PC-9 (cell line): ENCODE data around the gene LRP2. TPM values are rescaled to one million over a fixed set of nuclear protein-coding genes. Genes with fewer than 3 reads are reported as not detected.
A peak's percentile ranks its signal among the peaks of the same experiment; 100 is the strongest.

Source experiments
- BruUV-seq: library from RNA; stranded (reverse); fragments of 400-500 nt; replicated peaks from 2 replicates; lab custom pipeline; 2021; lab: Mats Ljungman, UMichigan
- CTCF ChIA-PET: fragments of 300-600 bp; sonication (Branson Sonifier 250); formaldehyde crosslinking; loops from one replicate; lab custom pipeline; 2022; ENCODE audit warnings: antibody characterized with exemption; lab: Charles Lee
- POLR2A ChIA-PET: fragments of 300-600 bp; sonication (Branson Sonifier 250); formaldehyde crosslinking; loops from one replicate; lab custom pipeline; 2022; ENCODE audit warnings: antibody characterized with exemption; ENCODE audit not compliant: unreplicated experiment; lab: Charles Lee
- DNase-seq, 2 experiments: peaks; one replicate each; pipeline versions ENCODE4 v3.0.0 to v3.0.0-alpha.2; 2015 to 2022; ENCODE audit warnings: mixed read lengths in 1 of 2
- H2AFZ ChIP-seq: fragments of 200-600 bp; sonication (generic); 2 replicates; pipeline ENCODE4 v1.8.1; 2017; ENCODE audit warnings: antibody characterized with exemption
- H3F3A ChIP-seq: fragments of 200-600 bp; sonication (generic); 2 replicates; pipeline ENCODE4 v1.8.1; 2017; ENCODE audit warnings: antibody characterized with exemption, mild to moderate bottlenecking, low read depth; ENCODE audit not compliant: insufficient read depth
- H3K27ac ChIP-seq: fragments of 200-600 bp; sonication (generic); 2 replicates; pipeline ENCODE4 v1.6.1; 2016; ENCODE audit warnings: mixed run types
- H3K27me3 ChIP-seq: fragments of 200-600 bp; sonication (generic); 2 replicates; pipeline ENCODE4 v1.6.1; 2016; ENCODE audit warnings: low read depth, mixed run types; ENCODE audit not compliant: insufficient read depth
- H3K36me3 ChIP-seq: fragments of 200-600 bp; sonication (generic); 2 replicates; pipeline ENCODE4 v1.6.1; 2016; ENCODE audit warnings: low read depth, mixed run types
- H3K4me1 ChIP-seq: fragments of 200-600 bp; sonication (generic); replicated peaks from 2 replicates; pipeline ENCODE4 v1.6.1; 2016; ENCODE audit warnings: mixed run types; ENCODE audit not compliant: insufficient read depth
- H3K4me2 ChIP-seq: fragments of 200-600 bp; sonication (generic); 2 replicates; pipeline ENCODE4 v1.6.1; 2017; ENCODE audit warnings: mixed run types
- H3K4me3 ChIP-seq: fragments of 200-600 bp; sonication (generic); 2 replicates; pipeline ENCODE4 v1.6.1; 2016; ENCODE audit warnings: mixed run types
- H3K79me2 ChIP-seq: fragments of 200-600 bp; sonication (generic); 2 replicates; pipeline ENCODE4 v1.6.1; 2017; ENCODE audit warnings: low read depth, mixed run types
- H3K9me2 ChIP-seq: fragments of 200-600 bp; sonication (generic); 2 replicates; pipeline ENCODE4 v1.8.1; 2017; ENCODE audit warnings: mild to moderate bottlenecking; ENCODE audit not compliant: insufficient read depth
- H3K9me3 ChIP-seq: fragments of 200-600 bp; sonication (generic); 2 replicates; pipeline ENCODE4 v1.8.1; 2016; ENCODE audit warnings: low read depth; ENCODE audit not compliant: insufficient read depth
- H4K20me1 ChIP-seq: fragments of 200-600 bp; sonication (generic); 2 replicates; pipeline ENCODE4 v1.8.1; 2017; ENCODE audit not compliant: insufficient read depth
- EZH2 ChIP-seq: fragments of 200-600 bp; sonication (generic); IDR thresholded peaks from 2 replicates; pipeline ENCODE4 v1.8.0; 2017; ENCODE audit warnings: antibody characterized with exemption, low read depth
- intact Hi-C: fragments of 100-400 bp; cut with micrococcal nuclease; formaldehyde crosslinking; loops from one replicate; pipeline ENCODE4 v1.10.0; 2022; ENCODE audit not compliant: unreplicated experiment
- total RNA-seq: library from RNA; stranded (reverse); gene quantifications from 2 replicates; pipeline ENCODE4 v1.2.3, GENCODE V29; 2021
- TF ChIP-seq, protein P1 (sequence below): fragments of 200-600 bp; sonication (generic); conservative IDR thresholded peaks from 2 replicates; pipeline ENCODE4 v1.6.1; 2017; ENCODE audit warnings: mixed run types, antibody characterized with exemption, mild to moderate bottlenecking, moderate library complexity

Gene LRP2
- total RNA-seq, 1 experiment from 2014 or later = not detected

DNA sequence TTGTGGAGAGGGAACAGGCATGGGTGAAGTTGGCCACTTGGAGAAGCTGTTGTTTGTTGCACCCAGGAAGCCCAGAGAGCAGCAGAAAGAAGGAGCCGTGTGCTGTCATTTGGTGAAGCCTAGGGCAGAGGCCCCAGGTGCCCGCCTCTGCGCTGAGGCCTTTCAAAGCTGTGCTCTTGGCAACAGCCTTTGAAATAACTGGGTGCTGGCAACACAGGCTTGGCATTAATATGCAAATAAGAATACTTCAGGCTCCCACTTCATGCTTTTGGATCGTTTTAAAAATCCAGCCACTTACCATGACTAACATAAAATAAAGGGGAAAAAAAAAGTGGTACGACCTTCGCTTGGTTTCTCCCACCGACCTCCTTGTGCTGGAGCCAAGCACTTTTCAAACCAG lies 251.9 kb downstream of the LRP2 start:
- H3K9me2 ChIP-seq = no peaks in the 10 kb centered on the region
- BruUV-seq = no TSS peak
- H3K4me2 ChIP-seq = no peak overlapping the region
- H3K4me3 ChIP-seq = no peak overlapping the region
- CTCF ChIA-PET = no interaction called here
- H3K36me3 ChIP-seq = no peaks in the 10 kb centered on the region
- POLR2A ChIA-PET = no interaction called here
- no peaks in the 10 kb centered on the region for H3K79me2 ChIP-seq
- TF ChIP-seq EZH2 = no peak
- TF ChIP-seq, protein P1, sequence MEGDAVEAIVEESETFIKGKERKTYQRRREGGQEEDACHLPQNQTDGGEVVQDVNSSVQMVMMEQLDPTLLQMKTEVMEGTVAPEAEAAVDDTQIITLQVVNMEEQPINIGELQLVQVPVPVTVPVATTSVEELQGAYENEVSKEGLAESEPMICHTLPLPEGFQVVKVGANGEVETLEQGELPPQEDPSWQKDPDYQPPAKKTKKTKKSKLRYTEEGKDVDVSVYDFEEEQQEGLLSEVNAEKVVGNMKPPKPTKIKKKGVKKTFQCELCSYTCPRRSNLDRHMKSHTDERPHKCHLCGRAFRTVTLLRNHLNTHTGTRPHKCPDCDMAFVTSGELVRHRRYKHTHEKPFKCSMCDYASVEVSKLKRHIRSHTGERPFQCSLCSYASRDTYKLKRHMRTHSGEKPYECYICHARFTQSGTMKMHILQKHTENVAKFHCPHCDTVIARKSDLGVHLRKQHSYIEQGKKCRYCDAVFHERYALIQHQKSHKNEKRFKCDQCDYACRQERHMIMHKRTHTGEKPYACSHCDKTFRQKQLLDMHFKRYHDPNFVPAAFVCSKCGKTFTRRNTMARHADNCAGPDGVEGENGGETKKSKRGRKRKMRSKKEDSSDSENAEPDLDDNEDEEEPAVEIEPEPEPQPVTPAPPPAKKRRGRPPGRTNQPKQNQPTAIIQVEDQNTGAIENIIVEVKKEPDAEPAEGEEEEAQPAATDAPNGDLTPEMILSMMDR = no peak
- H4K20me1 ChIP-seq = no peaks in the 10 kb centered on the region
- H3K9me3 ChIP-seq = no peaks in the 10 kb centered on the region
- H3K27ac ChIP-seq = no peak overlapping the region
- no peak overlapping the region for H2AFZ ChIP-seq
- no peaks in the 10 kb centered on the region for H3K27me3 ChIP-seq
- no peaks in the 10 kb centered on the region for H3F3A ChIP-seq
- no peak for DNase-seq
- intact Hi-C loops = loop anchor here (2.0 to 10.0 kb wide), 4 partner anchors 114 to 817 kb away; no protein-coding TSS in a partner anchor
- peaks cover 9% of the 10 kb centered on the region; the same call in 1 of the 2 replicates for H3K4me1 ChIP-seq

DNA sequence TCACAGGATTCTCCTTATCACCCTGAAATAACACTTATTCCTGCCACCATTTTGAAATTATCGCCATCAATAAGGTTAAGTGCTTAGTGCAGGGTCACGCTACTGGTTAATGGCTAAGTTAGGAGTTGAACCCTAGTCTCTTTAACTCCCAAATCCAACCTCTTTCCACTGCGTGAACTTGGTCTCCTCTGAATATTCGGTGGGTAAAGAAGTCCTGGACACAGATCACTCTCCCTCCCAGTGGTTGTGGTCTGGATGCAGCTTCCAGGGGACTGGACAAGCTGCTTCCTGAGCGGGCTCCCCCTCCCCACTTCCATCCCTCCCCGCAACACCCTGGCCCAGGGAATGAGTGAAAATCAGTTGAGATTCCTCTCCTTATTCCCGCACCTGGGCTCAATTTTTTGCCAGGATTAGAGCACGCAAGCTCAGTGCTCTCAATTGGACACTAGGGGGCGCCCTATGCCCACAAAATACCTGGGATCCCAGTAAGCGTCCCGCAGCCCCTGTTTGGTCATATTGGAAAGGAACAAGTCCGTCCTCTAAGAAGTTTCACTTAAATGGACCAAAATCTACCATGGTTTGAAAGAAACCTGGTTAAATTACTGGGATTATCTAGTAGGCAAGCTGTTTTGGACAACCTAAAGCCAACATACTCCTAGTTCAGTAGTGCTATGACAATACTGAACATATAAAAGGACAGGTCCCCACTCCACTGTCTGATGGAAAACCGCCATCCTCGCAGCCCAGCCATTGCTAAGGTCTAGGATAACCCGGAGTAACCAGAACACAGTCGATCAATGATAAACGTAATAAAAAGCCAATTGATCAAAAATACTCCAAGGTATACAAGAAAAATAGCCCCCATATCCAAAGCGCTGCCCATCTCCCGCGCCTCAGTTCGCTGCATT lies 252.6 kb downstream of the LRP2 start:
- H3K4me1 ChIP-seq = peaks cover 9% of the 10 kb centered on the region; the same call in 1 of the 2 replicates
- intact Hi-C loops = loop anchor here (2.0 to 10.0 kb wide), 5 partner anchors 115 to 818 kb away; no protein-coding TSS in a partner anchor
- H3K9me2 ChIP-seq = no peaks in the 10 kb centered on the region
- CTCF ChIA-PET = interaction anchor here (0.6 kb wide), 2 partner anchors 166 to 822 kb away, joined by 4 read pairs; no protein-coding TSS in a partner anchor
- H3K36me3 ChIP-seq = no peaks in the 10 kb centered on the region
- H2AFZ ChIP-seq = no peak overlapping the region
- peak overlapping the region; percentile 58 for H3K4me2 ChIP-seq
- DNase-seq = peak; percentile 54 to 55
- no peak overlapping the region for H3K4me3 ChIP-seq
- no peak overlapping the region for H3K27ac ChIP-seq
- POLR2A ChIA-PET = no interaction called here
- H3K79me2 ChIP-seq = no peaks in the 10 kb centered on the region
- H3F3A ChIP-seq = no peaks in the 10 kb centered on the region
- no peaks in the 10 kb centered on the region for H3K27me3 ChIP-seq
- H4K20me1 ChIP-seq = no peaks in the 10 kb centered on the region
- BruUV-seq = no TSS peak
- TF ChIP-seq, protein P1 = peak; percentile 85
- TF ChIP-seq EZH2 = no peak
- no peaks in the 10 kb centered on the region for H3K9me3 ChIP-seq

DNA sequence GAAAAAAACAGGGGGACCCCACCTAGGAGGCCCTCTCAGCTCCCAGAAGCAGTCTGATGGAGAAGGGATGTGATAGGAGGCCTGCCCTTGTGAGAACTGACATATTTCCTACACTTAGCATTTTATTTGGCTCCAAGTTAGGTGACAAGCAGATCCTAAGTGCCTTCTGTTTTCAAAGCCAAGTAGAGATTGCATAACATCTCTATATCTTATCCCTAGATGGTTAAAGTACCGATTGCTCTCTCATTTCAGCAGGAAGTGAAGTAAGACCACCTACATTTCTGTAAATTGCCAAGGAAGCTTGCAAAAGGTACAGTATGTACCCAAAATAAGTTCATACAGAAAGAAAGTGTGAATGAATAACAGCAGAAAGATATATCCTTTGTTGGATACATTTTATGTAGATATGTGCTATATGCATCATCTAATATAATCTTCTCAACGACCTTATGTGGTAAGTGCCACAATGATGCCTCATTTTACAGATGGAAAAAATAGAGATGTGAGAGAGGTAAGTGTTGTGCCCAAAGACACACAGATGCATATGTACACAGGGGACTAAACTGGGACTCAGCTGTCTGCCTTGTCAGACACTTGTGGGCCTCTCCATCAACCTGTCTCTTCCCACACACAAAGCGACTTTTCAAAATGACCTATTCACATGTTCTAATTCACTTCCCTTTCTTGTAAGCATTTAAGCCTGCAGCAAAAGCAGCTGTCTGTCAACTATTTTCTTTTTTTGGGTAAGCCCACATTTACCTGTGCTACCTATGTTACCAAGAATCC lies 254.0 kb downstream of the LRP2 start:
- Histone ChIP-seq H3F3A (no peaks in the 10 kb centered on the region), H3K27me3 (no peaks in the 10 kb centered on the region), H3K4me2 (no peak overlapping the region), H3K4me1 (peaks cover 9% of the 10 kb centered on the region; the same call in 1 of the 2 replicates), H2AFZ (no peak overlapping the region), H3K9me3 (no peaks in the 10 kb centered on the region), H3K36me3 (no peaks in the 10 kb centered on the region), H3K4me3 (no peak overlapping the region), H3K27ac (no peak overlapping the region), H3K79me2 (no peaks in the 10 kb centered on the region), H3K9me2 (no peaks in the 10 kb centered on the region), H4K20me1 (no peaks in the 10 kb centered on the region)
- intact Hi-C loops = loop anchor here (5.0 kb wide), 1 partner anchor 146 kb away; no protein-coding TSS in a partner anchor
- DNase-seq = no peak
- ChIA-PET CTCF (interaction anchor here (0.6 kb wide), 1 partner anchor 459 kb away, joined by 3 read pairs; no protein-coding TSS in a partner anchor), POLR2A (no interaction called here)
- no peak for TF ChIP-seq EZH2
- TF ChIP-seq, protein P1 = no peak
- no TSS peak for BruUV-seq
